IMR-90 (cell line): ENCODE data around the gene CDR2. TPM values are rescaled to one million over a fixed set of nuclear protein-coding genes. Genes with fewer than 3 reads are reported as not detected.

Source experiments
- ATAC-seq: fragments of 200-7000 bp; cut with Tn5 transposase; 2 replicates; pipeline ENCODE4 v1.9.1; 2020; ENCODE audit warnings: low read depth, mild to moderate bottlenecking, moderate library complexity
- BruUV-seq: library from RNA; stranded (reverse); fragments of 400-500 nt; replicated peaks from 2 replicates; lab custom pipeline; 2021; lab: Mats Ljungman, UMichigan
- CTCF ChIA-PET: fragments of 300-600 bp; formaldehyde crosslinking; extraction: SDS; loops from one replicate; lab custom pipeline; 2021; ENCODE audit warnings: antibody characterized with exemption; lab: Yijun Ruan, JAX
- POLR2A ChIA-PET: fragments of 300-600 bp; sonication (Branson Sonifier 250); formaldehyde crosslinking; loops from one replicate; lab custom pipeline; 2022; ENCODE audit warnings: antibody characterized with exemption; ENCODE audit not compliant: unreplicated experiment; lab: Charles Lee
- DNase-seq: peaks from one replicate; pipeline ENCODE4 v3.0.0; 2013
- H2AFZ ChIP-seq: replicated peaks from 2 replicates; pipeline ENCODE3; 2013; ENCODE audit warnings: low read length, mild to moderate bottlenecking; ENCODE audit not compliant: poor library complexity
- H2AK5ac ChIP-seq: 2 replicates; pipeline ENCODE4 v1.6.1; 2013; ENCODE audit warnings: low read depth, low read length, inconsistent platforms
- H2AK9ac ChIP-seq: replicated peaks from 2 replicates; pipeline ENCODE3; 2013; ENCODE audit warnings: mild to moderate bottlenecking, low read depth, low read length, moderate library complexity; ENCODE audit not compliant: poor library complexity
- H2BK120ac ChIP-seq: 2 replicates; pipeline ENCODE4 v1.6.1; 2013; ENCODE audit warnings: low read depth, low read length, inconsistent platforms
- H2BK15ac ChIP-seq: 3 replicates; pipeline ENCODE4 v1.6.1; 2013; ENCODE audit warnings: low read depth, low read length, inconsistent platforms
- H2BK20ac ChIP-seq: 2 replicates; pipeline ENCODE4 v1.6.1; 2013; ENCODE audit warnings: low read depth, mild to moderate bottlenecking, inconsistent platforms, low read length, moderate library complexity
- H2BK5ac ChIP-seq: 2 replicates; pipeline ENCODE4 v1.6.1; 2013; ENCODE audit warnings: mild to moderate bottlenecking, low read depth, low read length, inconsistent platforms; ENCODE audit not compliant: poor library complexity, severe bottlenecking
- H3K14ac ChIP-seq: replicated peaks from 2 replicates; pipeline ENCODE4 v1.6.1; 2013; ENCODE audit warnings: low read depth, low read length, inconsistent platforms
- H3K18ac ChIP-seq: 2 replicates; pipeline ENCODE4 v1.6.1; 2013; ENCODE audit warnings: low read depth, low read length, control low read depth
- H3K23ac ChIP-seq: 2 replicates; pipeline ENCODE4 v1.6.1; 2013; ENCODE audit warnings: low read depth, low read length, inconsistent platforms
- H3K27ac ChIP-seq: 2 replicates; pipeline ENCODE4 v1.5.1; 2013; ENCODE audit warnings: mild to moderate bottlenecking, control low read depth, low read length; ENCODE audit not compliant: insufficient read depth
- H3K27me3 ChIP-seq: 2 replicates; pipeline ENCODE4 v1.6.1; 2013; ENCODE audit warnings: low read length; ENCODE audit not compliant: control insufficient read depth, insufficient read depth
- H3K36me3 ChIP-seq: 2 replicates; pipeline ENCODE4 v1.6.1; 2013; ENCODE audit warnings: low read length, mixed read lengths; ENCODE audit not compliant: control insufficient read depth, insufficient read depth
- H3K4ac ChIP-seq: 2 replicates; pipeline ENCODE4 v1.6.1; 2013; ENCODE audit warnings: low read depth, low read length, inconsistent platforms
- H3K4me1 ChIP-seq: 2 replicates; pipeline ENCODE4 v1.6.1; 2013; ENCODE audit warnings: low read length, mixed read lengths; ENCODE audit not compliant: control insufficient read depth, insufficient read depth
- H3K4me2 ChIP-seq: 2 replicates; pipeline ENCODE4 v1.6.1; 2013; ENCODE audit warnings: low read depth, mild to moderate bottlenecking, control low read depth, low read length, moderate library complexity
- H3K4me3 ChIP-seq: 2 replicates; pipeline ENCODE4 v1.5.1; 2013; ENCODE audit warnings: low read depth, mild to moderate bottlenecking, control low read depth, low read length, moderate library complexity; ENCODE audit not compliant: insufficient read depth
- H3K56ac ChIP-seq: 2 replicates; pipeline ENCODE4 v1.6.1; 2013; ENCODE audit warnings: low read length, inconsistent platforms; ENCODE audit not compliant: insufficient read depth; ENCODE audit errors: extremely low read depth
- H3K79me1 ChIP-seq, 2 experiments: 2 replicates each; pipeline ENCODE4 v1.6.1; 2013; ENCODE audit warnings: low read length in 2 of 2, inconsistent platforms in 1 of 2, low read depth in 1 of 2
- H3K9ac ChIP-seq: 2 replicates; pipeline ENCODE4 v1.6.1; 2013; ENCODE audit warnings: low read depth, low read length, control low read depth
- H3K9me1 ChIP-seq: 2 replicates; pipeline ENCODE4 v1.6.1; 2013; ENCODE audit warnings: low read length, inconsistent platforms; ENCODE audit not compliant: insufficient read depth
- H3K9me3 ChIP-seq: 2 replicates; pipeline ENCODE4 v1.6.1; 2013; ENCODE audit warnings: low read length; ENCODE audit not compliant: control insufficient read depth, insufficient read depth
- H4K20me1 ChIP-seq: 2 replicates; pipeline ENCODE4 v1.6.1; 2013; ENCODE audit warnings: low read length, inconsistent platforms; ENCODE audit not compliant: insufficient read depth
- H4K5ac ChIP-seq: 2 replicates; pipeline ENCODE4 v1.6.1; 2013; ENCODE audit warnings: mild to moderate bottlenecking, low read depth, low read length, control low read depth
- H4K8ac ChIP-seq, 2 experiments: 2 replicates each; pipeline ENCODE4 v1.6.1; 2013; ENCODE audit warnings: low read depth in 2 of 2, low read length in 2 of 2, control low read depth in 1 of 2, inconsistent platforms in 1 of 2
- H4K91ac ChIP-seq: 2 replicates; pipeline ENCODE4 v1.6.1; 2013; ENCODE audit warnings: low read depth, low read length, inconsistent platforms; ENCODE audit not compliant: insufficient read depth
- CEBPB ChIP-seq: IDR thresholded peaks from 2 replicates; pipeline ENCODE4 v1.6.1; 2012; ENCODE audit warnings: low read depth, low read length, improper control_type of control experiment
- CHD1 ChIP-seq: IDR thresholded peaks from 2 replicates; pipeline ENCODE4 v1.6.1; 2012; ENCODE audit warnings: low read depth, low read length, improper control_type of control experiment
- CTCF ChIP-seq: conservative IDR thresholded peaks from 2 replicates; pipeline ENCODE4 v1.5.1; 2012; ENCODE audit warnings: mild to moderate bottlenecking, low read depth, low read length, improper control_type of control experiment
- ELK1 ChIP-seq: fragments of 150-350 bp; IDR thresholded peaks from 2 replicates; pipeline ENCODE4 v1.6.1; 2016; ENCODE audit warnings: low read depth, mild to moderate bottlenecking, low read length, moderate library complexity, borderline replicate concordance
- FOS ChIP-seq: fragments of 150-350 bp; IDR thresholded peaks from 2 replicates; pipeline ENCODE4 v1.6.1; 2016; ENCODE audit warnings: low read depth, low read length
- MAFK ChIP-seq: IDR thresholded peaks from 2 replicates; pipeline ENCODE4 v1.6.1; 2012; ENCODE audit warnings: low read depth, low read length, improper control_type of control experiment
- MXI1 ChIP-seq: IDR thresholded peaks from 2 replicates; pipeline ENCODE4 v1.6.1; 2012; ENCODE audit warnings: low read depth, mild to moderate bottlenecking, low read length, moderate library complexity, borderline replicate concordance
- SMC3 ChIP-seq: fragments of 150-350 bp; IDR thresholded peaks from 2 replicates; pipeline ENCODE4 v1.6.1; 2016; ENCODE audit warnings: low read depth, mild to moderate bottlenecking, antibody characterized with exemption, low read length, moderate library complexity
- USF2 ChIP-seq: fragments of 150-350 bp; IDR thresholded peaks from 2 replicates; pipeline ENCODE4 v1.6.1; 2017; ENCODE audit warnings: mild to moderate bottlenecking, antibody characterized with exemption, low read length, low read depth
- WGBS, 2 experiments: methylation state at CpG; one replicate each; pipeline versions ENCODE4 v1.1.5 to v1.1.7; 2013; ENCODE audit warnings: missing lambda C conversion rate in 2 of 2; ENCODE audit not compliant: insufficient read length in 1 of 2; ENCODE audit errors: extremely low coverage in 2 of 2; 5-methylcytosine and 5-hydroxymethylcytosine counted together
- dilution Hi-C: fragments of 300-500 bp; cut with HindIII; formaldehyde crosslinking; loops from one replicate; pipeline ENCODE4 v1.14.3; 2018; ENCODE audit warnings: low sequenced_read_pairs; ENCODE audit not compliant: unreplicated experiment
- in situ Hi-C: fragments of 300-500 bp; cut with MboI; formaldehyde crosslinking; loops from 3 replicates; pipeline ENCODE4 v1.14.3; 2019; ENCODE audit warnings: low sequenced_read_pairs, inconsistent platforms, mixed read lengths
- intact Hi-C: fragments of 100-400 bp; cut with micrococcal nuclease; formaldehyde crosslinking; loops from 2 replicates; pipeline ENCODE4 v1.10.0; 2022
- polyA plus RNA-seq, 3 experiments: library from polyadenylated mRNA; depleted of rRNA; stranded (reverse); fragments of >200 nt; gene quantifications; 2 replicates each; pipeline ENCODE4 v1.2.3, GENCODE V29; 2012; ENCODE audit warnings: low replicate concordance in 1 of 3
- total RNA-seq: library from RNA; depleted of rRNA; stranded (reverse); fragments of >200 nt; gene quantifications from 2 replicates; pipeline ENCODE4 v1.2.3, GENCODE V29; 2012

CDR2 gene
- total and polyA plus RNA-seq, 2 of the 4 experiments (the other 2 are of a cell fraction) = 37.7 to 48.4 TPM

GRCh38 chr16:22300427-22301071 lies 73.9 kb downstream of the CDR2 start (continued):
- TF ChIP-seq MAFK = no peak

- Histone ChIP-seq H2AK5ac (no peak overlapping the region), H3K4me1 (peaks cover 2% of the 10 kb centered on the region; the same call in 1 of the 2 replicates), H3K36me3 (peaks cover 8% of the 10 kb centered on the region; the same call in 1 of the 2 replicates), H3K23ac (no peak overlapping the region), H4K91ac (no peak overlapping the region), H3K4me2 (no peak overlapping the region), H3K79me1 (peaks cover 3 to 55% of the 10 kb centered on the region in 2 experiments; a peak in 3 of 4 replicates), H3K9me3 (no peaks in the 10 kb centered on the region), H2BK5ac (no peak overlapping the region), H2BK120ac (no peak overlapping the region), H2AFZ (no peak overlapping the region), H2AK9ac (no peak overlapping the region), H3K14ac (no peak overlapping the region), H4K5ac (no peak overlapping the region), H3K9me1 (peaks cover 2% of the 10 kb centered on the region; the same call in 1 of the 2 replicates), H3K4ac (no peak overlapping the region), H2BK20ac (no peak overlapping the region), H3K56ac (no peak overlapping the region), H3K9ac (no peak overlapping the region), H3K4me3 (no peak overlapping the region), H3K27me3 (no peaks in the 10 kb centered on the region), H4K8ac (no peak overlapping the region), H3K18ac (no peak overlapping the region), H4K20me1 (peaks cover 47% of the 10 kb centered on the region), H3K27ac (no peak overlapping the region), H2BK15ac (no peak overlapping the region)
- 100% methylated on average over 1 of the region's 1 CpG; no CpG with 5 or more reads in 1 of the 2 experiments for WGBS, 2 experiments
- BruUV-seq = no TSS peak
- intact Hi-C loops (loop anchor here (5.0 to 10.0 kb wide), 2 partner anchors 214 to 297 kb away; partner anchors contain the start of gene PDZD9), dilution Hi-C loops (no loop called here), in situ Hi-C loops (loop anchor here (5.0 to 10.0 kb wide), 2 partner anchors 97 to 294 kb away; partner anchors contain the start of genes MOSMO and PDZD9)
- ChIA-PET CTCF (interaction anchor here (0.6 to 1.2 kb wide), 2 partner anchors 11 to 93 kb away, joined by 3 read pairs; partner anchors contain the start of gene EEF2K), POLR2A (no interaction called here)
- TF ChIP-seq MXI1 (no peak), FOS (no peak), CTCF (no peak), MAFK (no peak), USF2 (no peak), CEBPB (no peak), CHD1 (no peak), SMC3 (no peak), ELK1 (no peak)
- no peak for ATAC-seq
- DNase-seq = no peak
Measured at GRCh38 chr16:22299036-22299435, 75.4 kb downstream of the CDR2 start.
